Measurements from ENCODE around the gene SOX11. TPM values are rescaled to one million over a fixed set of nuclear protein-coding genes. Genes with fewer than 3 reads are reported as not detected.
A peak's percentile ranks its signal among the peaks of the same experiment; 100 is the strongest.

The SOX11 gene
- total and polyA plus RNA-seq, 2 of the 8 experiments (the other 6 are each of a cell fraction or from before 2014, with no cell fraction given): 9.0 to 55.6 TPM

- H4K20me1 ChIP-seq (replicated peaks in 1 of 2; ENCODE audit: control insufficient read depth in 1 of 2, insufficient read depth in 2 of 2, low read length in 2 of 2): no peaks in the 10 kb centered on the region
- no peaks in the 10 kb centered on the region for H3K79me2 ChIP-seq (ENCODE audit: control insufficient read depth in 1 of 2, insufficient read depth in 2 of 2, low read length in 2 of 2)
- no peak overlapping the region for H2BK5ac ChIP-seq (ENCODE audit: low read depth, low read length)
- peak overlapping the region; percentile 4 for H4K5ac ChIP-seq (ENCODE audit: insufficient read length, low read depth, low read length)
- FAIRE-seq (no peak), DNase-seq (ENCODE audit: low read depth in 1 of 2, low spot score in 2 of 2) (no peak)
- no peak overlapping the region for H3K23ac ChIP-seq (ENCODE audit: insufficient read length)
- H3K56ac ChIP-seq (replicated peaks; ENCODE audit: insufficient read length, low read depth, low read length): no peak overlapping the region
- no peak overlapping the region for H3K9ac ChIP-seq (replicated peaks in 1 of 4; ENCODE audit: extremely low read depth in 1 of 4, low read depth in 3 of 4, low read length in 3 of 4)
- H2AK5ac ChIP-seq (ENCODE audit: low read depth, low read length): no peak overlapping the region
- no peak for TF ChIP-seq SIN3A (conservative IDR thresholded peaks at IDR 0.05 in 1 of 2, IDR thresholded peaks at IDR 0.05 in 1 of 2; ENCODE audit: low read depth in 1 of 2, low read length in 2 of 2)
- no peaks in the 10 kb centered on the region; a peak in 1 of 8 replicates for H3K36me3 ChIP-seq (ENCODE audit: control insufficient read depth in 2 of 4, insufficient read depth in 4 of 4, low read length in 3 of 4)
- H3K4me3 ChIP-seq (ENCODE audit: extremely low read depth in 1 of 4, insufficient read depth in 2 of 4, low read depth in 3 of 4, low read length in 4 of 4): no peak overlapping the region
- 0 out of 2 replicates have a peak overlapping the region, but pooled peaks have one; percentile 6 for H2BK12ac ChIP-seq (ENCODE audit: low read depth, low read length)
- H3K27me3 ChIP-seq (replicated peaks in 1 of 4; ENCODE audit: control insufficient read depth in 3 of 4, extremely low read depth in 1 of 4, insufficient read depth in 3 of 4, low read length in 3 of 4): no peaks in the 10 kb centered on the region
- H4K91ac ChIP-seq (replicated peaks; ENCODE audit: insufficient read length, low read length): peak overlapping the region; percentile 62
- WGBS, 2 experiments (ENCODE audit: extremely low coverage in 1 of 2, insufficient coverage in 1 of 2, insufficient read length in 1 of 2, insufficient replicate concordance in 2 of 2, low coverage in 1 of 2, low lambda C conversion rate in 2 of 2, missing lambda C conversion rate in 1 of 2): 88% methylated on average over 15 of the region's 15 CpGs; no CpG with 5 or more reads in 1 of the 2 experiments
- H3K4me1 ChIP-seq (replicated peaks in 1 of 4; ENCODE audit: control insufficient read depth in 3 of 4, insufficient read depth in 4 of 4, low read length in 3 of 4): peaks cover 0 to 8% (median 0%) of the 10 kb centered on the region in 4 experiments; a peak in 3 of 7 replicates
- H2BK20ac ChIP-seq (ENCODE audit: low read length): no peak overlapping the region
- H3K4ac ChIP-seq (replicated peaks; ENCODE audit: insufficient read length, low read depth, low read length): no peak overlapping the region
- no peak overlapping the region for H2BK120ac ChIP-seq (replicated peaks; ENCODE audit: low read depth, low read length)
- H2BK15ac ChIP-seq (ENCODE audit: low read length): no peak overlapping the region
- ChIA-PET CTCF (ENCODE audit: partially characterized antibody) (interaction anchor here (0.8 kb wide), 1 partner anchor 10 kb away, joined by 3 read pairs; no protein-coding TSS in a partner anchor), POLR2A (ENCODE audit: partially characterized antibody) (no interaction called here)
- H4K8ac ChIP-seq (ENCODE audit: extremely low read depth, insufficient read depth, low read length): peak overlapping the region; percentile 43; the same call in 1 of the 2 replicates
- no peak overlapping the region for H3K27ac ChIP-seq (ENCODE audit: low read depth, low read length)
- no peak overlapping the region for H2AFZ ChIP-seq (ENCODE audit: low read length)
- H3K9me3 ChIP-seq (ENCODE audit: insufficient read depth in 2 of 2, low read depth in 1 of 2, low read length in 1 of 2): no peaks in the 10 kb centered on the region
- H3K4me2 ChIP-seq (ENCODE audit: insufficient read depth in 1 of 2, low read depth in 2 of 2, low read length in 2 of 2): no peak overlapping the region
- H3K18ac ChIP-seq (ENCODE audit: extremely low read depth, low read length): no peak overlapping the region
- H3K14ac ChIP-seq (ENCODE audit: insufficient read length): no peak overlapping the region
- H3K23me2 ChIP-seq (ENCODE audit: low read depth, low read length): no peaks in the 10 kb centered on the region; the same call in 1 of the 2 replicates
- H3K79me1 ChIP-seq (ENCODE audit: low read depth, low read length): no peaks in the 10 kb centered on the region
Measured at GRCh38 chr2:5734859-5735520, 42.8 kb downstream of the SOX11 start.
